T-cell (primary cell): ENCODE measurements around the gene SCN2B. TPM values are rescaled to one million over a fixed set of nuclear protein-coding genes. Genes with fewer than 3 reads are reported as not detected.

ENCODE experiments used
- ATAC-seq, 4 experiments: fragments of 200-7000 bp in 3 of 4; fragments of 150-1000 bp in 1 of 4; cut with Tn5 transposase; replicated peaks in 1 of 4; 1 replicate in 3 of 4; 2 replicates in 1 of 4; pipeline ENCODE4 v1.10.0; 2021; ENCODE audit warnings: moderate library complexity in 3 of 4, mild to moderate bottlenecking in 2 of 4, moderate number of reproducible peaks in 1 of 4
- CTCF ChIA-PET, 2 donors: fragments of 300-600 bp; sonication (Branson Sonifier 250); formaldehyde crosslinking; loops; one replicate each; lab custom pipeline; 2022; ENCODE audit warnings: antibody characterized with exemption in 2 of 2; lab: Charles Lee
- POLR2A ChIA-PET, 2 donors: fragments of 300-600 bp; sonication (Branson Sonifier 250); formaldehyde crosslinking; loops; one replicate each; lab custom pipeline; 2022; ENCODE audit warnings: antibody characterized with exemption in 2 of 2; lab: Charles Lee
- DNase-seq, 35 experiments: peaks; one replicate each; pipeline versions ENCODE4 v3.0.0 to v3.0.0-alpha.2; 2013 to 2023
- H3K27ac ChIP-seq: one replicate; pipeline ENCODE4 v1.5.1; 2013; ENCODE audit warnings: low read length
- H3K27me3 ChIP-seq, 2 experiments: replicated peaks in 1 of 2; 1 replicate in 1 of 2; 2 replicates in 1 of 2; pipeline versions ENCODE4 v1.6.1 to v1.7.0; 2013; ENCODE audit warnings: low read length in 1 of 2, mixed read lengths in 1 of 2; ENCODE audit not compliant: control insufficient read depth in 2 of 2, insufficient read depth in 2 of 2; ENCODE audit errors: extremely low read depth in 1 of 2
- H3K36me3 ChIP-seq, 2 donors: 1 replicate in 1 of 2; 2 replicates in 1 of 2; pipeline versions ENCODE4 v1.6.1 to v1.7.0; 2013; ENCODE audit warnings: low read length in 1 of 2; ENCODE audit not compliant: control insufficient read depth in 2 of 2, insufficient read depth in 1 of 2; ENCODE audit errors: extremely low read depth in 1 of 2
- H3K4me1 ChIP-seq, 2 experiments: 1 replicate in 1 of 2; 2 replicates in 1 of 2; pipeline versions ENCODE4 v1.6.1 to v1.7.0; 2013; ENCODE audit warnings: low read length in 2 of 2, mixed read lengths in 1 of 2; ENCODE audit not compliant: insufficient read depth in 2 of 2, control insufficient read depth in 1 of 2; ENCODE audit errors: extremely low read depth in 1 of 2
- H3K4me3 ChIP-seq, 2 donors: 1 replicate in 1 of 2; 2 replicates in 1 of 2; pipeline versions ENCODE4 v1.5.1 to v1.7.0; 2013; ENCODE audit warnings: mild to moderate bottlenecking in 2 of 2, low read length in 1 of 2, moderate library complexity in 1 of 2; ENCODE audit not compliant: control insufficient read depth in 1 of 2; ENCODE audit errors: extremely low read depth in 1 of 2
- H3K9me3 ChIP-seq: 2 replicates; pipeline ENCODE4 v1.7.0; 2013
- H3K27ac Mint-ChIP-seq, 2 donors: one replicate each; pipeline ENCODE4 v1.8.0; 2020 to 2021; ENCODE audit warnings: mild to moderate bottlenecking in 2 of 2, mixed read lengths in 2 of 2
- H3K27me3 Mint-ChIP-seq, 2 donors: one replicate each; pipeline ENCODE4 v1.8.0; 2021 to 2022; ENCODE audit warnings: mixed read lengths in 2 of 2
- H3K36me3 Mint-ChIP-seq: one replicate; pipeline ENCODE4 v1.8.0; 2021; ENCODE audit warnings: mixed read lengths
- H3K4me1 Mint-ChIP-seq, 3 donors: one replicate each; pipeline ENCODE4 v1.8.0; 2020 to 2022; ENCODE audit warnings: mixed read lengths in 3 of 3, mild to moderate bottlenecking in 1 of 3
- H3K4me3 Mint-ChIP-seq, 3 donors: one replicate each; pipeline ENCODE4 v1.8.0; 2020 to 2022; ENCODE audit warnings: mild to moderate bottlenecking in 3 of 3, mixed read lengths in 3 of 3, moderate library complexity in 3 of 3
- H3K9me3 Mint-ChIP-seq, 3 donors: one replicate each; pipeline ENCODE4 v1.8.0; 2020 to 2022; ENCODE audit warnings: mixed read lengths in 3 of 3
- WGBS: methylation state at CpG from one replicate; pipeline ENCODE4 v1.1.5; 2013; ENCODE audit warnings: missing lambda C conversion rate; ENCODE audit not compliant: insufficient coverage; 5-methylcytosine and 5-hydroxymethylcytosine counted together
- total RNA-seq, 35 experiments: library from RNA in 6 of 35; stranded (reverse) in 6 of 35; fragments of 120-200 nt in 1 of 35; gene quantifications; one replicate each; pipeline versions ENCODE4 v1.2.1 to v1.2.4 and lab custom pipeline; 2013 to 2026

Gene SCN2B
- total RNA-seq, 5 donors from 2014 or later (not counting 1 experiment from before 2014, with no cell fraction given): 0.06 TPM; not detected in 4

DNA sequence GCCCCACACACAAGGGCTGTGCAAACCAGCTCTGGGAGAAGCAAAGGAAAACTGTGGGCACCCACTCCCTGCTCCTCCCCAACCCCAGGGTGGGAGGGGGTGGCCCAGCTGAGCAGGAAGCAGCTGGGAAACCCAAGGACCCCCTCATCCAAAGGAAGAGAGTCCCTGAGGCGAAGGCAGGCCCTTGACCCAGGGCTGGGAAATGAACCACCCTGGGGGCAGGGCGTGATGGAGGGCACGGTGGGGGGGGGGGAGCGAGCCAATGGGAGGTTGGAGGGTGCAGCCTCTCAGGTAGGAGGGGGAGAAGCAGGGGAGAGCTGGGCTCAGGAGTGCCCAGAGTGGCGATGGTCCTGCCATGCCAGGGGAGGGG lies 40.7 kb downstream of the SCN2B start:
- H3K27ac ChIP-seq: no peak overlapping the region
- CTCF ChIA-PET: no interaction called here
- Mint-ChIP-seq H3K9me3 (no peaks in the 10 kb centered on the region), H3K27ac (no peak overlapping the region), H3K36me3 (no peaks in the 10 kb centered on the region), H3K27me3 (peaks cover 22 to 47% of the 10 kb centered on the region in 2 donors), H3K4me3 (no peak overlapping the region), H3K4me1 (no peaks in the 10 kb centered on the region)
- no peak overlapping the region for H3K4me3 ChIP-seq
- H3K36me3 ChIP-seq: no peaks in the 10 kb centered on the region
- 100% methylated on average over 1 of the region's 5 CpGs for WGBS
- POLR2A ChIA-PET: interaction anchor here in 1 of 2 donors (0.7 kb wide), 1 partner anchor 9 kb away, joined by 6 read pairs; no protein-coding TSS in a partner anchor
- DNase-seq (no peak), ATAC-seq (no peak)
- H3K4me1 ChIP-seq: no peaks in the 10 kb centered on the region
- H3K9me3 ChIP-seq: no peaks in the 10 kb centered on the region
- H3K27me3 ChIP-seq: peaks cover 0 to 53% of the 10 kb centered on the region in 2 experiments

DNA sequence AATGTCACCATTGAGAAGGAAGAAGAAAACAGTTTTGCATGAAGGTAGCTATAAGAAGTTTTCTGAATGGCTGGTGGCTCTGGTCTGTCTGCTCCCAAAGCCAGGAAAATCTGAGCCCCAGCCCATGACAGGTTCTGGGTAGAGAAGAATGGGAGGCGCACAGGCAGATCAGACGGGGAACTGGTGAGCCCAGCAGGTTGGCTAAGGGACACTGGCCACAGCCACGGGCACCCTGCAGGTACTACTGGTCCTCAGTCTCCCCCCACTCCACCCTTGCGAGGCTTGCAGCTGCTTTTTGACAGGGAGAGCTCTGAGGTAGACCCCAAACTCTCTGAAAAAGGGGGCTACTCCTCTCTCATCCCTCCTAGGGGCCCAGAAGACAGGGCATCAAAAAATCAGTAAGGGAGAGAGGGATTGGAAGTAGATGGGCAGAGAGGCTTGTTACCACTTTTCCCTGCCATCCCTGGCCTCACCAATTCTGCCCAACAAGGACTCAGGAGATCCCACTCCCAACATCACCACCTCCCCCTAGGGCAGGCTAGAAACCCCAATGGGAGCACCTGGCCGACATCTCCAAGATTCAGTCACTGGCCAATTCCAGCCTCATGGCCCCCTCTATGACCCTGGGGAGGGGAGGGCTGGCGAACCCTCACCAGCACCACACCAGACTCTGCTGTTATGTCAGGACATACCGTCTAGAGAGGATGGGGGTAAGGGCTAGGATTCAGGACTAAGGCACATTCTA lies 41.2 kb downstream of the SCN2B start:
- WGBS: no CpG with 5 or more reads among the region's 7 CpGs
- H3K27me3 Mint-ChIP-seq: peaks cover 16 to 42% of the 10 kb centered on the region in 2 donors
- H3K27ac ChIP-seq: no peak overlapping the region
- ChIA-PET POLR2A (interaction anchor here in 1 of 2 donors (0.7 kb wide), 1 partner anchor 10 kb away, joined by 6 read pairs; no protein-coding TSS in a partner anchor), CTCF (no interaction called here)
- no peaks in the 10 kb centered on the region for H3K36me3 Mint-ChIP-seq
- H3K9me3 ChIP-seq: no peaks in the 10 kb centered on the region
- no peak overlapping the region for H3K4me3 Mint-ChIP-seq
- no peak overlapping the region for H3K4me3 ChIP-seq
- no peaks in the 10 kb centered on the region for H3K36me3 ChIP-seq
- ATAC-seq: no peak
- H3K27ac Mint-ChIP-seq: no peak overlapping the region
- no peak for DNase-seq
- peaks cover 0 to 48% of the 10 kb centered on the region in 2 experiments for H3K27me3 ChIP-seq
- no peaks in the 10 kb centered on the region for H3K4me1 ChIP-seq
- H3K9me3 Mint-ChIP-seq: no peaks in the 10 kb centered on the region
- H3K4me1 Mint-ChIP-seq: no peaks in the 10 kb centered on the region

DNA sequence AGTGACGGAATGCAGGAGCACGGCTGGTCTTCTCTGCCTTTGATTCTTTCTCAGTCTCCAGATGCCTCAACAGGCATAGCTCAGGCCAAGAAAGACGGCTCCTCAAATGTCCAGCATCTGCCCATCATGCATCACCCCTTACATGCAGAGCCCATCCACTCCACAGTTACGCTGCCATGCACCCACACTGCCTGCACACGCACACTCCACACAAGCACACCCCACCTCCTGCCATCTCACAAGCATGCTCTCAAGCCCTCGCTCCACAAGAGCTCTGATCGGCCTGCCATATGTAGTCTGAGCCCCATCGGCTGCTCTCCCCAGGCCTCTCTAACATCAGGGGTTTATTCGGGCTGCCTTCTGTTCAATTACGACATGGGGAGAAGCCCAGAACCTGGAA lies 42.6 kb downstream of the SCN2B start:
- H3K27me3 Mint-ChIP-seq: peaks cover 14 to 43% of the 10 kb centered on the region in 2 donors
- H3K9me3 Mint-ChIP-seq: no peaks in the 10 kb centered on the region
- H3K27ac ChIP-seq: no peak overlapping the region
- no peak overlapping the region for H3K27ac Mint-ChIP-seq
- no peak overlapping the region for H3K4me3 Mint-ChIP-seq
- H3K27me3 ChIP-seq: peaks cover 0 to 45% of the 10 kb centered on the region in 2 experiments
- DNase-seq (no peak), ATAC-seq (no peak)
- H3K4me3 ChIP-seq: no peak overlapping the region
- H3K4me1 ChIP-seq: no peaks in the 10 kb centered on the region
- POLR2A ChIA-PET: no interaction called here
- no peaks in the 10 kb centered on the region for H3K4me1 Mint-ChIP-seq
- H3K9me3 ChIP-seq: no peaks in the 10 kb centered on the region
- no peaks in the 10 kb centered on the region for H3K36me3 ChIP-seq
- CTCF ChIA-PET: no interaction called here
- H3K36me3 Mint-ChIP-seq: no peaks in the 10 kb centered on the region
- WGBS: 90% methylated on average over 5 of the region's 10 CpGs

DNA sequence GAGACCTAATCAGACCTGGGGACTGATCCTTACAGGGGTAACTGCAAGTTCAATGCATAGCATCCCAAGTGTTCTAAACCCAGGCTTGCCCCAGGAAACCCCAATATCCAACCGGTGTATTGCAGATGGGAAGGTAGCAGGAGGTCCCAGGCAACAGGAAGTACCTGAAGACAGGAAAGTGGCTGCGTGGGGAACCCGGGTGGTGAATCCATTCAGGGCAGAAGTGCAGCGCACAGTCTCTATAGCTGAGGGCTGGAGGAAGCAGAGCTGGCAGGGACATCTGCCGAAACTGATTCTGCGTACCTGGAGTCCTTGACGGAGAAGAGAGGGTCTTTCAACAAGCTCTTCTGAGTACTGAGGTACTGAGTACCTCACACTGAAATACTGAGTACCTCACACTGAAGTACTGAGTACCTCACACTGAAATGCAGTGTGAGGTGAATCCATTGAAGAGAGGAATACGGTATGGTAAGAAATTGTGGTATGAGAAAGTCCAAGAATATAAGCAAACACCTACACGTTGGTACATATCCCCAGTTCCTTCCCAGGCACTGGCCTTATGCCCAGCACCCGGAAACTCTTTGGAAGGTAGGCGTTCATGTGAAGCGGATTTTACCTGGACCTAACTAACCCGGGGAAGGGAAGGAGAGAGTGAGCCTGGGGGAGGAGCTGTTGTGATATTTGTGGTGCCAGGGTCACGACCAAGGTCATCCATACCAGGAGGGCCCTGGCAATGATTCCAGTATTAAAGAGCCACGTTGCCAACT lies 43.9 kb downstream of the SCN2B start:
- Mint-ChIP-seq H3K27ac (no peak overlapping the region), H3K27me3 (peaks cover 10 to 36% of the 10 kb centered on the region in 2 donors), H3K9me3 (no peaks in the 10 kb centered on the region), H3K36me3 (no peaks in the 10 kb centered on the region), H3K4me1 (no peaks in the 10 kb centered on the region), H3K4me3 (no peak overlapping the region)
- Histone ChIP-seq H3K36me3 (no peaks in the 10 kb centered on the region), H3K27me3 (peaks cover 0 to 44% of the 10 kb centered on the region in 2 experiments), H3K27ac (no peak overlapping the region), H3K4me1 (no peaks in the 10 kb centered on the region), H3K9me3 (no peaks in the 10 kb centered on the region), H3K4me3 (no peak overlapping the region)
- ChIA-PET CTCF (no interaction called here), POLR2A (interaction anchor here in 1 of 2 donors (0.5 kb wide), 1 partner anchor 982 kb away, joined by 3 read pairs; no protein-coding TSS in a partner anchor)
- WGBS: 77% methylated on average over 4 of the region's 15 CpGs
- no peak for ATAC-seq
- DNase-seq: no peak

DNA sequence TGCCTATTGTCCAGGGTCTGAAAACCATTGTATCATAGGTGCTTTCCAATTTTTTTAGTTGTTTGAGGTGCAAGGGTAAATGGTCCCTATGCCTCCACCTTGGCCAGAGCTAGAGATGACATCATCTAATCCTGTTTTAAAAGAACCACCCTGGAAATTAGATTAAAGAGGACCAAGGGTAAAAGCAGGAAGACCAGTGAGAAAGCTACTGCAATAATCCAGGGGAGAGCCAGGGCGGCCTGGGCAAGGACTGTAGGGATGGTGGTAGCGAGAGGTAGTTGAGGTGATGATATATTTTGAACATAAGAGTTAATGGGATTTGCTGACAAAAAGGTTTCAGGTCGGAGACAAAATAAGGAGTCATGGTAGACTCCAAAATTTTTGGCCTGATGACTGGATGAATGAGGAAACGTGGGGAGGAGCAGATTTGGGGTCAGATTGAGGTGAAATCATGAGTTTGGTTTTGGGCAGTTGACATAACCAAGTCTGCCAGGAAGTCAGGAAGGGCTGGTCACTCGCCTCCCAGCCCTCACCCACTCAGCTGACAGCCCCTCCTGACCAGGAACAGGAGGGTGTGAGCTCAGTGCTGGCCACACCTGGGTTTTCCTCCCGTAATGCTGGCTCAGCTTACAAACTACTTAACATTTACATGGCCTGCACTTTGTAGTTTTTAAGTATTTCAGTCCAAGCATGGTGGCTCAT lies 46.8 kb downstream of the SCN2B start:
- Mint-ChIP-seq H3K27ac (no peak overlapping the region), H3K36me3 (no peaks in the 10 kb centered on the region), H3K27me3 (peaks cover 10 to 22% of the 10 kb centered on the region in 2 donors), H3K9me3 (no peaks in the 10 kb centered on the region), H3K4me1 (no peaks in the 10 kb centered on the region), H3K4me3 (no peak overlapping the region)
- no peak for DNase-seq
- no peak for ATAC-seq
- no peak overlapping the region for H3K4me3 ChIP-seq
- WGBS: 59% methylated on average over 4 of the region's 6 CpGs
- CTCF ChIA-PET: interaction anchor here (0.7 to 1.1 kb wide), 2 partner anchors 42 to 996 kb away, joined by 3 read pairs; no protein-coding TSS in a partner anchor
- POLR2A ChIA-PET: interaction anchor here in 1 of 2 donors (0.5 kb wide), 1 partner anchor 470 kb away, joined by 3 read pairs; no protein-coding TSS in a partner anchor
- no peak overlapping the region for H3K27ac ChIP-seq
- H3K36me3 ChIP-seq: no peaks in the 10 kb centered on the region
- no peaks in the 10 kb centered on the region for H3K4me1 ChIP-seq
- H3K9me3 ChIP-seq: no peaks in the 10 kb centered on the region
- H3K27me3 ChIP-seq: peaks cover 0 to 29% of the 10 kb centered on the region in 2 experiments
